HL-60/S4 treated with phorbol 12-myristate 13-acetate at 8.2 ng/mL for 4 days and 3 days (cell line): Measurements from ENCODE around the gene CTCF.

Experiments
- in situ Hi-C: fragments of 300-500 bp; cut with MboI; formaldehyde crosslinking; loops from 2 replicates; pipeline ENCODE4 v1.15.0; 2022; ENCODE audit warnings: low sequenced_read_pairs

Gene CTCF

DNA sequence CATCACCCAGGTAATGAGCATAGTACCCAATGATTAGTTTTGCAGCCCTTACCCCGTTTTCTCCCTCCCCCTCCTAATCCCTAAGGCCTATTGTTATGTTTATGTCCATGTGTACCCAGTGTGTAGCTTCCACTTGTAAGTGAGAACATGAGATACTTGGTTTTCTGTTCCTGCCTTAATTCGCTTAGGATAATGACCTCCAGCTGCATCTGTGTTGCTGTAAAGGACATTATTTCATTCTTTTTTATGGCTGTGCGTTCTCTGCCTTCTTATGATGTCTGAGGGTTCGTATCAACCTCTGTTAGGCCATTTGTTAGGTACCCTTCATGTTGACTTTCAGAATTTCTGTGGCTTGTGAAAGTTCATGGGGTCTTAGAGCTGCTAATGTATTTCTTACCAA is 31.0 kb downstream of the CTCF start:
- in situ Hi-C loops = no loop called here

DNA sequence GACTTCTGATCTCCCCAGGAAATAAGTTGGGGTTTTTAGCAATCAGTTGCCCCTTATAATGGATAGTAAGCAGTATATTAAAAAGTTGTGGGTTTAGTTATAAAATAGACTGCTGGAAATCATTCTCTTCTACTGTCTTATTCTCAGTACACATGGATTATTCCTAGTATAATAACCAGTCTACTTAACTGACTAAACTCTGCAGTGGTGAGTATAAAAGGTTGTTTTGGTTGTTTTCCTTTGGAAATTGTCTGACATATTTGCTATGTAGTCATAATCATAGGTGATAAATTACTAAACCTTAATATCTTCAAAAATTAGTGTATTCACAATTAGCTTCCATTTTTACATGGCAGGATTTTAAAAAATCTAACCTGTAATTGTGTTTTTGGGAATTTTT is 31.4 kb downstream of the CTCF start:
- in situ Hi-C loops = no loop called here

DNA sequence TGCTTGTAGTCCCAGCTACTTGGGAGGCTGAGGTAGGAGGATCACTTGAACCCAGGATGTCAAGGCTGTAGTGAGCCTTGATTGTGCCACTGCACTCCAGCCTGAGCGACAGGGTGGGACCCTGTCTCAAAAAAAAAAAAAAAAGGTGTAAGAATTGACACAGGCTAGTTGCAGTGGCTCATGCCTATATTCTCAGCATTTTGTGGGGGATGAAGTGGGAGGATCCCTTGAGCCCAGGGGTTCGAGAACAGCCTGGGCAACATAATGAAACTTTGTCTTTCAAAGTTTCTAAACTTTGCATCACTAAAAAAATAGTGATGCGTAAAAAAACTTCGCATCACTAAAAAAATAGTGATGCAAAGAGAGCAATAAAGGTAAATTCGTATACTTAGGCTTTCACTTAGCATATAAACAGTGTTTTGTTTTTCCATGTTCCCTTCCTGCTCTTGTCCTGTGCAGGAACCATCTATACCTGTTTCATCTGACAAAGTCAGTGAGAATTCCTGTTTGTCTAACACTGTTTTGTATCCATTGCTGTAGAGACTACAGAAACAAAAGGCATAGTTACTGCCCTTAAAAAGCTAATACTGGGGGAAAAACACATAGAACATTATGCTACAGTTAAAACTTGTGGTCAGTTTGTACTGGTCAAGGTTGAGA is 32.1 kb downstream of the CTCF start:
- in situ Hi-C loops = no loop called here

DNA sequence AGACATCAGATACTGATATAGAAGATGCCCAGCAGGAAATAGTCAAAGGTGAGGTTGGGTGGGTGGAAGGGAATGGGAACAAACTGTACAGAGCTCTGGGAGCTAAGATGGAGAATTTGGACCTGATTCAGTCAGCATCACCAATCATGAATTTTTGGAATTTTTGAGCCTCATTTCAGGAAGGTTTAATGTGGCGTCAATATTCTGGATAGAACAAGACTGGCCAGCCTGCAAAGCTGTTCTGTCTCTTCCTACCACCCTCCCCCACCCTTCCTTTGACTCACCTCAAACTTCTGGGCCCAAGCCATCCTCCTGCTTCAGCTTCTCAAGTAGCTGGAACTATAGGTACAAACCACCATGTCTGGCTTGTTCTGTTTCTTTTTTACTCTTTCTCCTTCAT is 32.6 kb downstream of the CTCF start:
- in situ Hi-C loops = no loop called here

DNA sequence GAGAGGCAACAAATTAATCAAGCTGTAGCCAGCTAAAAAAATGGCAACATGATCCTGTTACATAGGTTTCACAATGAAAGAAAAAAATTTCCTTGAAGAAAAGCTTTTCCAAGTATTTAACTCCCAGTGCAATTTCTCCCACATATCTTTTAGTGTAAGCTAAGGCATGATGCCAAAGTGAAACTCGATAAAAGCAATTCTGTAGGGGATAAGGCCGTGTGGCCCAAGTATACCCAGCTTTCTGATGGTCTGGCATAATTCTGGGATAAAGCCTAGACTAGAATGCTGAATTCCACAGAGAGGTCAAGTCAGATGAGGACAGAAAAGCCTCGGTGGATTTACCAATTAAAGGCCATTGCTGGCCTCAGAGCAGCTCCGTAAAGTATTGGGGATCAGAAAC is 36.2 kb downstream of the CTCF start:
- in situ Hi-C loops = no loop called here

DNA sequence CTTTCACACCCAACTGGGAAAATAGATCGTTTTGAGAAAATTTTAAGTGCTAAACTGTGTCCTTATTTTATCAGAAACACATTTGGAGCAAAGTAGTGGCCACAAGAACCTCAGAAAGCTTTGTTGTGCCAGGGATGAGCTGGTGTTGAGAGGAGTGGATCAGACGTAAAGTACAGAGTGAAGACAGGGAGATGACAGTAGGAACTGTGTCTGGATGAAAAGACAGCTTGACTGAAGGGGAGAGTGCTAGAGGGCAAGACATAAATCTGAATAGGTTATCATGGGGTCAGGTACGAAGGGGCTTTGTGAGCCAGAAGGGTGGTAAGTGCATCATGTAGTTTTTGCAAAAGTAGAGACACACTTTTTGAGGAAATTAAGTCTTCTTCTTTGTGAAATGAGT is 43.3 kb downstream of the CTCF start:
- in situ Hi-C loops = no loop called here

DNA sequence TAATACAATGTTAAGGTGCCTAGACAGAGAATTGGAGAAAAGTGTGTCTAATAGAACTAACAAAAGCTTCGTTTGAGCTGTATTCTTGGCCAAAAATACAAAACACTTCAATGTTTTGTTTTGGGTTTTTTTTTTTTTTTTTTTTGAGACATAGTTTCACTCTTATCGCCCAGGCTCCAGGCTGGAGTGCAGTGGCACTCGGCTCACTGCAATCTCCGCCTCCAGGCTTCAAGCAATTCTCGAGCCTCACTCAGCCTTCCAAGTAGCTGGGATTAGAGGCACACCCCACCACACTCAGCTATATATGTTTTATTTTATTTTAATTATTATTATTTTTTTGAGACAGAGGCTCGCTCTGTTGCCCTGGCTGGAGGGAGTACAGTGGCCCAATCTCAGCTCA is 44.3 kb downstream of the CTCF start:
- in situ Hi-C loops = no loop called here

DNA sequence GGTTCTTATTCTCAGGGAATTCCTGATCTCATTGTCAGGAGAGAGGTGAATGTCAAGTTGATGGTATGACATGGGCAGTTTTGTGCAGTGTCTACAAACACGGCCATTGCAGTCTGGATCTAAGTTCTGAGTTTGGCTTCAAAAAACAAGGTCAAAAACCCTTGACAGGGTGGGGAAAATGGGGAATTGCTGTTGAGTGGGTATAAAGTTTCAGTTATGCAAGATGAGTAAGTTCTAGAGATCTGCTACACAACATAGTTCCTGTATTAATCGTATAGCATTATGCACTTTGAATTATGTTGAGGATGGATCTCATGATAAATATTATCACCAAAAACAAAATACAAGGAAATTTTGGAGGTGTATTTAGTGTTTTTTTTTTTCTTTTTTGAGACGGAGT is 46.0 kb downstream of the CTCF start:
- in situ Hi-C loops = no loop called here

DNA sequence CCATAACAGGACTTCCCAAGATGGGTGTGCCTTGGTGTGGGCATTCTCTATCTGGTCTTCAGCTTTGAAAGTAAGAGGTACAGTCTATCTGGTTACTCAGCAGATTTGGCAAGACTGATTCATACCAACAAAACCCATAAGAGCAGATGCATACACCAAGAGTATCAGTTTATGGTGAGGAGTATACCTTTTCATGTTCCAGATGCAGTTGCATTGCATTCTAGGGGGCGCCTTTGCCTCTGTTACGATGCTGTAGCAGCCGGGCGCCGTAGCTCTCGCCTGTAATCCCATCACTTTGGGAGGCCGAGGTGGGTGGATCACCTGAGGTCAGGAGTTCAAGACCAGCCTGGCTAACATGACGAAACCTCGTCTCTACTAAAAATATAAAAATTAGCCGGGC is 51.5 kb downstream of the CTCF start:
- in situ Hi-C loops = no loop called here

DNA sequence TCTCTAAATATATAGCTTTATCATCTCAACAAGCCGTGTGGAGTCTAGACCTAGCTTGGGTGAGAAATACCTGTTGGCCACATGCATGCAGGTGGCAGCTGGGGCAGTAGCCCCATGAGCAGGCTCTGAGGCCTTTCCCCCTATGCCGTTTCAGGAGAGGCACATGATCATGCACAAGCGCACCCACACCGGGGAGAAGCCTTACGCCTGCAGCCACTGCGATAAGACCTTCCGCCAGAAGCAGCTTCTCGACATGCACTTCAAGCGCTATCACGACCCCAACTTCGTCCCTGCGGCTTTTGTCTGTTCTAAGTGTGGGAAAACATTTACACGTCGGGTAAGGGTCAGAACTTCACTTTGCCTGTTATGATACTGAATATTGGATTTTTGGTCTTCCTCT is 65.9 kb downstream of the CTCF start:
- in situ Hi-C loops = no loop called here

DNA sequence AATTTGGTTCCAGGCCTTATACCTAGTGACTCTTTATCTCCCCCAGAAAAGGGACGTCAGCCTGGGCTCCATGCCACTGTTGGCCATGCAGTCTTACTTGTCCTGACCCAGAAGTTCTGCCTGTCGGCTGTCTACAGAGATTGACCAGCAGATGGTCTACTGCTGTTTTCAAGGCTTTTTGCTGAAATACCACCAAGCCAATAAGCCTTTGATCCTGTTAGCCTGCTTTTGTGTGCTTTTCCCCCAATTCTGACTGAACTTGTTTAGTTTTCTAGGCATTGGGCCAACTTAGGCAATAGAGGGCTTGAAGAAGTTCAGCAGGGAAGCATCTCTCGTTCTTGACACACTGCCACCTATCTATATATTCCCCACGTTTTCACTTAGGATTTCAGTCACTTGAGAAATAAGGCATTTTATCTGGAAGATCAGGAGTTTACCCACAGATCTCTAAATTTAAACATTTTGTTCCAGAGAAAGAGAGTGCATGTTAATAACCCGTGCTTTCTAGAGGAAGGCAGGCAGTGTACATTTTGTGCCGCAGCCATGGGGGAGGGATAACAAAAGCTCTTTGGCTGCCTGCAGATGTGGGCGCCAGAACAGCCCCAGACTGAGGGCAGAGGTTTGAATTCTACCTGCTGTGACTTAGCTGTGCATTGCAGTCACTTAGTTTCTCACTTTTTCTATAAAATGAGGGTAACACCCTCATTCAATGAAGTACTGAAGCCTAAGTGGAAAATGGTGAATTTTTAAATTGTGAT is 70.3 kb downstream of the CTCF start:
- in situ Hi-C loops = no loop called here

DNA sequence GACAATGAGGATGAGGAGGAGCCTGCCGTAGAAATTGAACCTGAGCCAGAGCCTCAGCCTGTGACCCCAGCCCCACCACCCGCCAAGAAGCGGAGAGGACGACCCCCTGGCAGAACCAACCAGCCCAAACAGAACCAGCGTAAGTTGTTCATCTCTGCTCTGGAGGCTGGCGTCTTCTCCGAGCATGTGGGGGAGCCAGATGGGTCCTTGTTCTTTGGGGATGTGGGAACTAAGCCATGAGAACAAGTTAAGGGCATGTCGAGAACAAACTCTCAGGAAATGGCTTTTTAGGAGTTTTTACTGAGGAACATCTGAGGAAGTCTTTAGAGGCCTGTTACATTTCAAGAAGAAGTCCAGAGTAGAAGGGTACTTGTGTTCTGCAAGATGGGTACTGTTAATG is 74.4 kb downstream of the CTCF start:
- in situ Hi-C loops = no loop called here

DNA sequence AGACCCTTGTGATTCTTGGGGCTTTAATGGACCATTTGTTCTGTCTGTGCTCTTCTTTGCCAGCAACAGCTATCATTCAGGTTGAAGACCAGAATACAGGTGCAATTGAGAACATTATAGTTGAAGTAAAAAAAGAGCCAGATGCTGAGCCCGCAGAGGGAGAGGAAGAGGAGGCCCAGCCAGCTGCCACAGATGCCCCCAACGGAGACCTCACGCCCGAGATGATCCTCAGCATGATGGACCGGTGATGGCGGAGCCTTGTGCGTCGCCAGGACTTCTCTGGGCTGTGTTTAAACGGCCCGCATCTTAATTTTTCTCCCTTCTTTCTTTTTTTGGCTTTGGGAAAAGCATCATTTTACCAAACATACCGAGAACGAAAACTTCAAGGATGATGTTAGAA is 75.3 kb downstream of the CTCF start:
- in situ Hi-C loops = no loop called here

DNA sequence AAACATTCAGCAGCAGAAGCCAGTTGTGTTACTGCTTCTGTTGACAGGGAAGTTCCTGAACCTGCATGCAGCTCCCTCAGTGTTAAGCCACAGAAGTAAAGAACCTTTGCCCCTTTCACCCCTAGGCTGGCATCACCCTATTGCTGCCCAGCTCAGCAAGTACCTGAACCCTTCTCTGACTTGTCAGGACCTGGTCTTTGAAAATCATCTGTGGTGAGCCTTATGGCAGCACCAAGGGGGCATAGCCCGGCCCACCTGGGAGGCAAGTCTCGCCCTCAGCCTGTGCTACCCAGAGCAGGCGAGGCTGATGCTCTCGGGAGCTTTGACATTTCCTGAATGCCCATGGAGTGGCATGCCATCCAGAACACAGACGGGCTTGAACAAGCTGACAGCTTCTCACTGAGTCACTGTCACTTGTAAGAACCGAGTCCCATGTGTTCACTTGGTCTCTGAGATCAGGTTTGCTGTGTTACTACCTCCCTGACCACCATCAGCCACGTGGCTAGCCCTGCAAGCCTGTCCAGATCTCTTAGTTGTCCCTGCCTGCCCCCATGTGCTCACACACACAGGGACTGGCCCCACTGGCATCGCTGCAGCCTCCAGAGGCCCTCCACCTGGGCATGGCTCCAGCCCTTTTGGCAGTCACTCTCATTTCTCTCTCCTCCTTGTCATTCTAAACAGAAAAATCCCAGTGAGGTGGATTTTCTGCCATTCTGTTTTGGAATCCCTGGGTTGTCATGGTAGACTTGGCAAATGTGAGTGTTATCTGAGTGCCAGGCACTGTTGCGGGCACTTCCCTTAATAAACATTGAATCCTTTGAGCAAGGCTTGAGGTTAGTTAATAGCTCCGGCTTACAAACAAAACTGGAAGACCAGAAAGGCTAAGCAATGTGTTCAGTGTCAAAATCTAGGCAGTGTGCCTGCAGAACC is 79.7 kb downstream of the CTCF start:
- in situ Hi-C loops = loop anchor here (10.0 kb wide), 1 partner anchor 97 kb away; no protein-coding TSS in a partner anchor

DNA sequence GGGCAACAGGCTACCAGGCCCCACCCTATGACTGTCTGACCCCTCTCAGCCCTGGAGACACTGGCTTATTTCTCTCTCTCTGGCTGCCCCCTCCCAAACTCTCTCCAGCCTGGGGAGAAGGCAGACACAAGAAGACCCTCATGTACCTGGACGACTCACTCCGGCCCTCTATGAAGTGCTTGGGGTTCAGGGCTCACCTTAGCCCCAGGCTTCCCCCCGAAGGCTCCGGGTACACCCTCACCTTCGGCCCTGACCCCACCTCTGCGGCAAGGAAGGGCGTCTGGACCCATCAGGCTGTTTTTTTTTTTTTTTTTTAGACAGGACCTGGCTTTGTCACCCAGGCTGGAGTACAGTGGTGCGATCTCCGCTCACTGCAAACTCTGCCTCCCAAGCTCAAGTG is 81.7 kb downstream of the CTCF start:
- in situ Hi-C loops = loop anchor here (10.0 kb wide), 1 partner anchor 99 kb away; no protein-coding TSS in a partner anchor

DNA sequence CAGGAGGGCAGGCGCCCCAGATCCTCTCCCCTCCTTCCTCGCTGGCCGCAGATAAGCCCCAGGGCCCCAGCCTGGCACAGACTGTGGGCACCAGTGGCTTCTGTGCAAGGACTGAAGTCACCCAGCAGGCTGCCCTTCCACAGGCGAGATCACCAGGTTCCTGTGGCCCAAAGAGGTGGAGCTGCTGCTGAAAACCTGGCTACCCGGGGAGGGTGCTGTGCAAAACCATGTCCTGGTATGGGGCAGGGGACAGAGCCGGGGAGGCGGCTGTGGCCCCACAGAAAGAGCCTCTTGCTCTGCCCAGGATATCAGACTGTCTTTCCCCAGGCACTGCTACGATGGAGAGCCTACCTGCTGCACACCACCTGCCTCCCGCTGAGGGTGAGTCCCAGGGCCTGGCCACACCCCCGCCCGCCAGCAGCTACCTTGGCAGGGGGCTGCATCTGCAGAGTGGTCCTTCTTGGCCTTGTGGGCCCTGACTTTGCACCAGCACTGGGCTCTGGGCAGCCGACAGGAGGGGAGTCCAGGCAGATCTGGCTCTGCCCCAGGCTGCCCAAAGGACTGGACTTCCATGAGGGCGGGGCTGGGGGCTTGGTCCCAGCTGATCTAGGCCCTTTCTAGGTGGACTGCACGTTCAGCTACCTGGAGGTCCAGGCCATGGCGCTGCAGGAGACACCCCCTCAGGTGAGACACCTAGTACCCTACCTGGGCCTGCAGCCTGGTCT is 83.2 kb downstream of the CTCF start:
- in situ Hi-C loops = loop anchor here (10.0 kb wide), 1 partner anchor 101 kb away; no protein-coding TSS in a partner anchor

DNA sequence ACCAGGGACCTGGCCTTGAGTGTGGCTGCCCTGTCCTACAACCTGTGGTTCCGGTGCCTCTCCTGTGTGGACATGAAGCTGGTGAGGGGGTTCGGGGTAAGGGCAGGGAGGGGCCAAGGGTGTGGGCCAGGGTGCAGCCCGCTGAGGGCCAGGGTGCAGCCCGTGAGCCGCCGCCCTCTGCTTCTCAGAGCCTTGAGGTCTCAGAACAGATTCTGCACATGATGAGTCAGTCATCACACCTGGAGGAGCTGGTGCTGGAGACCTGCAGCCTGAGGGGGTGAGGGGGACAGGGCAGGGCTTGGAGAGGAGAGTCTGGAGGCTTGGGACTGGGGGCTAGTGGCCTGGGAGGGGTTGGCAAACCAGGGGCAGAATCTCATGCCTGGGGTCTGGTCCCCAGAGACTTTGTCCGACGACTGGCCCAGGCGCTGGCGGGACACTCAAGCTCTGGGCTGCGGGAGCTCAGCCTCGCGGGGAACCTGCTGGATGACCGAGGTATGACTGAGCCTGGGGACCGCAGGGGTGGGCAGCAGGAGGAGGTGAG is 84.9 kb downstream of the CTCF start:
- in situ Hi-C loops = loop anchor here (10.0 kb wide), 1 partner anchor 102 kb away; no protein-coding TSS in a partner anchor

DNA sequence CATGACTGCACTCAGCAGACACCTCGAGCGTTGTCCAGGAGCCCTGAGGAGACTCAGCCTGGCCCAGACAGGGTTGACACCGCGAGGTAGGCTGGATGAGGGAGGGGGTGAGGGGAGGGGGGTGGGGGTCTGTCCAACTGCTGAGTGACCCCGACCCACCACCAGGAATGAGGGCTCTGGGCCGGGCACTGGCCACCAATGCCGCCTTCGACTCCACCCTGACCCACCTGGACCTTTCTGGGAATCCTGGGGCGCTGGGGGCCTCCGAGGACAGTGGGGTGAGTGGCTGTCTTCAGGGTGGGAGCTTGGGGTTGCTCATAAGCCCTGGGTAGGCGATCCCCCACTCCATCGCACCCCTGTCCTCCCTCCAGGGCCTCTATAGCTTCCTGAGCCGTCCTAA is 85.4 kb downstream of the CTCF start:
- in situ Hi-C loops = loop anchor here (10.0 kb wide), 1 partner anchor 103 kb away; no protein-coding TSS in a partner anchor

DNA sequence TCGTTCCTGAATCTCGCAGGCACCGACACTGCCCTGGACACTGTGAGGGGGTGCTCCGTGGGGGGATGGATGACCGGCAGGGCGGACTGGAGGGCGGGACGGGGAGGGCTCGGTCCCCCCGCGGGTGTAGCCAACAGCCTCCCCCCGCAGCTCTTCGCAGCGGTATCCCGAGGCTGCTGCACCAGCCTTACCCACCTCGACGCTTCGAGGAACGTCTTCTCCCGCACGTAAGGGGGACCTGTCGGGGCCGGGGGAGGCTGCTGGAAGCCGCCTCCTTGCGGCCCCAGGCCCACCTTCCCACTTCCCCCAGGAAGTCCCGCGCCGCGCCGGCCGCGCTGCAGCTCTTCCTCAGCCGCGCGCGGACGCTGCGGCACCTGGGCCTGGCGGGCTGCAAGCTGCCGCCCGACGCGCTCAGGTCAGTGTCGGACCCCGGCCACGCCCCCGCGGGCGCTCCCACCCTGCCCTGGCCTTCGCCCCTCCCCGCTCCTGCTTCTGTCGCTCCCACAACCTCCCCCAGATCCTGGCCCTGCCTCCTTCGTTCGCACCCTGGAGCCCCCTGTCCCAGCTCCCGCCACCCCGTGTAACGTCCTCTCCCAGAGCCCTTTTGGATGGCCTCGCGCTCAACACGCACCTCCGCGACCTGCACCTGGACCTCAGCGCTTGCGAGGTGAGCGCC is 85.9 kb downstream of the CTCF start:
- in situ Hi-C loops = loop anchor here (10.0 kb wide), 1 partner anchor 103 kb away; no protein-coding TSS in a partner anchor
